Caco-2 (cell line): ENCODE measurements around the gene CTSL. TPM values are rescaled to one million over a fixed set of nuclear protein-coding genes. Genes with fewer than 3 reads are reported as not detected.

Source experiments
- BruUV-seq: library from RNA; stranded (reverse); fragments of 400-500 nt; replicated peaks from 2 replicates; lab custom pipeline; 2021; lab: Mats Ljungman, UMichigan
- CTCF ChIA-PET: fragments of 300-600 bp; sonication (Branson Sonifier 250); formaldehyde crosslinking; loops from one replicate; lab custom pipeline; 2022; ENCODE audit warnings: antibody characterized with exemption; lab: Charles Lee
- POLR2A ChIA-PET: fragments of 300-600 bp; sonication (Branson Sonifier 250); formaldehyde crosslinking; loops from one replicate; lab custom pipeline; 2022; ENCODE audit warnings: antibody characterized with exemption; lab: Charles Lee
- DNase-seq, 2 experiments: peaks; one replicate each; pipeline versions ENCODE4 v3.0.0 to v3.0.0-alpha.2; 2020 to 2022
- H3K27me3 ChIP-seq: replicated peaks from 2 replicates; pipeline ENCODE4 v1.6.0; 2011; ENCODE audit warnings: low read length; ENCODE audit not compliant: control insufficient read depth, insufficient read depth
- H3K36me3 ChIP-seq: 2 replicates; pipeline ENCODE4 v1.5.1; 2011; ENCODE audit warnings: low read length; ENCODE audit not compliant: control insufficient read depth, insufficient read depth
- H3K4me1 ChIP-seq: fragments of 250-450 bp; sonication (Bioruptor Pico); 2 replicates; pipeline ENCODE4 v1.5.1; 2020; ENCODE audit warnings: mild to moderate bottlenecking
- H3K4me3 ChIP-seq: 2 replicates; pipeline ENCODE4 v1.5.1; 2011; ENCODE audit warnings: low read depth, mild to moderate bottlenecking, control low read depth, low read length
- H3K9me3 ChIP-seq: fragments of 250-450 bp; sonication (Bioruptor Pico); 2 replicates; pipeline ENCODE4 v1.5.1; 2020; ENCODE audit warnings: mild to moderate bottlenecking, moderate library complexity
- H3K27ac Mint-ChIP-seq: one replicate; pipeline ENCODE4 v1.8.0; 2022; ENCODE audit warnings: mixed read lengths; ENCODE audit not compliant: unreplicated experiment
- H3K27me3 Mint-ChIP-seq: one replicate; pipeline ENCODE4 v1.8.0; 2022; ENCODE audit warnings: mixed read lengths; ENCODE audit not compliant: insufficient read depth, unreplicated experiment
- H3K36me3 Mint-ChIP-seq: one replicate; pipeline ENCODE4 v1.8.0; 2022; ENCODE audit warnings: mild to moderate bottlenecking, mixed read lengths; ENCODE audit not compliant: insufficient read depth, unreplicated experiment
- H3K4me1 Mint-ChIP-seq: one replicate; pipeline ENCODE4 v1.8.0; 2022; ENCODE audit warnings: low read depth, mixed read lengths; ENCODE audit not compliant: unreplicated experiment
- H3K4me3 Mint-ChIP-seq: one replicate; pipeline ENCODE4 v1.8.0; 2022; ENCODE audit warnings: mild to moderate bottlenecking, moderate library complexity, mixed read lengths; ENCODE audit not compliant: unreplicated experiment
- H3K9me3 Mint-ChIP-seq: one replicate; pipeline ENCODE4 v1.8.0; 2022; ENCODE audit warnings: mixed read lengths; ENCODE audit not compliant: unreplicated experiment
- intact Hi-C: fragments of 100-400 bp; cut with micrococcal nuclease; formaldehyde crosslinking; loops from one replicate; pipeline ENCODE4 v1.10.0; 2022; ENCODE audit not compliant: unreplicated experiment
- total RNA-seq: library from RNA; stranded (reverse); gene quantifications from 2 replicates; pipeline ENCODE4 v1.2.3, GENCODE V29; 2022
- TF ChIP-seq, protein P1 (sequence below), 2 experiments: fragments of 200-600 bp in 1 of 2; IDR thresholded peaks; 1 replicate in 1 of 2; 2 replicates in 1 of 2; pipeline versions ENCODE4 v1.5.1 to v1.8.0; 2011 to 2022; ENCODE audit warnings: antibody characterized with exemption in 1 of 2, control low read depth in 1 of 2, inconsistent platforms in 1 of 2, low read depth in 1 of 2, low read length in 1 of 2, mild to moderate bottlenecking in 1 of 2, moderate library complexity in 1 of 2; ENCODE audit not compliant: insufficient read depth in 1 of 2, severe bottlenecking in 1 of 2, unreplicated experiment in 1 of 2

The CTSL gene
- total RNA-seq, 1 experiment from 2014 or later, result 50.1 TPM

DNA sequence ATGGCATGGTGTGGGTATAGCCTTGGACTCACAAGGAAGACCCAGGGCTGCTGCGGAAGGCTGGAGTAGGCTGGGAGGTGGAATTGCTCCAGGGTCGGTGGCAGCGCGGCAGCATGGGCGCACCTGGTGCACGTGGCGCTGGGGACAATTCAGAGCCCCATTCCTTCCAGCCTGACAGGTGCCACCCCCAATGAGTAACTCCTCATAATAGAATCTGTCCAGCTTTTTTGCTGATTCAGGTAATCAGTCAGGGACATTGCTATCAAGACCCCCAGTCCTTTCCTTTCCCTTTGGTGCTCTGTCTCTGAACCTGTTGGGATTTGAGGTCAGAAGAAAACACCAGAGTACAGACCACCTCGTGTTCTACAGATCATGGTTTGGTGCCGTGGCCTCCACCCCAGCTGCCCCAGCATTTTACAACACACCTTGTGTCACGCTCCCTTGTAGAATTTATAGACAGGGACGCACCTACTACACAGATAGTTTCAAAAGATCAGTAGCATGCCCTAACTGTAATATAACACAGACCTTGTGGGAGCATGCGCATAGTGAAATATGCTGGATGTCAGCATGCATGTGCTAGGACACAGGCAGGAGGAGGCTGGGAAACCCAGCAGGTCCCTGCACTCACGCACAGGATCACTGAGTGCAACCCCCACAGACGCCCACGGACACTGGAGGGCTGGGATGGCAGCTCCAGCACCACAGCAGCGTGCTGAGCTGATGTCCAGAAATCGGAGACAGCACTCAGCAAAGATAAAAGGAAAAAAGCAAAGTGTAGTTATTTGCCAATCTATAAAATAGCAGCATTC is 47.9 kb upstream of the CTSL start:
- no peaks in the 10 kb centered on the region for H3K27me3 Mint-ChIP-seq
- H3K27ac Mint-ChIP-seq, result peak overlapping the region; percentile 39
- BruUV-seq, result no TSS peak
- no peaks in the 10 kb centered on the region for H3K4me1 ChIP-seq
- POLR2A ChIA-PET, result no interaction called here
- no peaks in the 10 kb centered on the region for H3K36me3 ChIP-seq
- TF ChIP-seq, protein P1, sequence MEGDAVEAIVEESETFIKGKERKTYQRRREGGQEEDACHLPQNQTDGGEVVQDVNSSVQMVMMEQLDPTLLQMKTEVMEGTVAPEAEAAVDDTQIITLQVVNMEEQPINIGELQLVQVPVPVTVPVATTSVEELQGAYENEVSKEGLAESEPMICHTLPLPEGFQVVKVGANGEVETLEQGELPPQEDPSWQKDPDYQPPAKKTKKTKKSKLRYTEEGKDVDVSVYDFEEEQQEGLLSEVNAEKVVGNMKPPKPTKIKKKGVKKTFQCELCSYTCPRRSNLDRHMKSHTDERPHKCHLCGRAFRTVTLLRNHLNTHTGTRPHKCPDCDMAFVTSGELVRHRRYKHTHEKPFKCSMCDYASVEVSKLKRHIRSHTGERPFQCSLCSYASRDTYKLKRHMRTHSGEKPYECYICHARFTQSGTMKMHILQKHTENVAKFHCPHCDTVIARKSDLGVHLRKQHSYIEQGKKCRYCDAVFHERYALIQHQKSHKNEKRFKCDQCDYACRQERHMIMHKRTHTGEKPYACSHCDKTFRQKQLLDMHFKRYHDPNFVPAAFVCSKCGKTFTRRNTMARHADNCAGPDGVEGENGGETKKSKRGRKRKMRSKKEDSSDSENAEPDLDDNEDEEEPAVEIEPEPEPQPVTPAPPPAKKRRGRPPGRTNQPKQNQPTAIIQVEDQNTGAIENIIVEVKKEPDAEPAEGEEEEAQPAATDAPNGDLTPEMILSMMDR (IDR thresholded peaks at IDR 0.05; ENCODE audit: insufficient read depth in 1 of 2, low read depth in 1 of 2, low read length in 1 of 2, severe bottlenecking in 1 of 2, unreplicated experiment in 1 of 2), result no peak
- no peaks in the 10 kb centered on the region for H3K27me3 ChIP-seq
- intact Hi-C loops, result loop anchor here (2.0 kb wide), 1 partner anchor 135 kb away; no protein-coding TSS in a partner anchor
- H3K4me3 ChIP-seq, result no peak overlapping the region
- H3K9me3 Mint-ChIP-seq, result no peaks in the 10 kb centered on the region
- no peaks in the 10 kb centered on the region for H3K4me1 Mint-ChIP-seq
- no peak for DNase-seq
- H3K9me3 ChIP-seq, result no peaks in the 10 kb centered on the region
- CTCF ChIA-PET, result no interaction called here
- H3K36me3 Mint-ChIP-seq, result peaks cover 26% of the 10 kb centered on the region
- H3K4me3 Mint-ChIP-seq, result no peak overlapping the region

DNA sequence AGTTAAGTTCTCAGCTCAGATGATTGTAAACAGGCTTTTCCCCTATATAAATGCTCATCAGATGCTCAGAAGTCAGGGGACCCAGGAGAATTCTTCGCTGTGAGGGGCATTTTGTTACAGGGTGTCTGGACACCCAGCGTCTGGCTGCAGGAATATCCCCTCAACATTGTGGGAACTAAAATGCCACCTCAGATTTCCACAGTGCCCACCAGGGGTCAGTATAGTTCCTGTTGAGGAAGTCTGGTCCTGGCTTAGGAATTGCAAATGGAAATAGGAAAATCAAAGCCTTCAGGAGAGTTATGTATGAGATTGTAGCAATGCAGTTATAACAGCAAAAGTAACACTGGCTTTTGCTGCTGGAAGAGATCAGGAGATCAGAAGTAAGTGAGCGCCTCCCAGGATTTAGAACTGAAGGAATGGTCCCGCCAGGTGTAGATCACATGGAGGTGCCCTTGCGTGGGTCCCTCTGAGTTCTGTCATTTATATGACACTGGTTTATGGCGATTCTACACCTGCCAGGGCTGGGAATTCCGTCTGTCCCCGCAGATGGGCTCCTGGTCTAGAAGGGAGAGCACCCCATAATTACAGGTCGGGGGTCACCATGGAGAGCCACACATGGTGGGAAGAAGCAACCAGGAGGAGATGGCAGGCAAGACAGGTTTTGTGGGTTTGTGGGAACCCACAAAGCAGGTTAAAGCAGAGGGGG is 47.1 kb upstream of the CTSL start:
- BruUV-seq, result no TSS peak
- no peak overlapping the region for H3K4me3 ChIP-seq
- ChIA-PET CTCF (no interaction called here), POLR2A (no interaction called here)
- no peaks in the 10 kb centered on the region; the same call in 1 of the 2 replicates for H3K36me3 ChIP-seq
- DNase-seq, result peak; percentile 46 to 63
- H3K4me1 Mint-ChIP-seq, result no peaks in the 10 kb centered on the region
- peaks cover 21% of the 10 kb centered on the region for H3K36me3 Mint-ChIP-seq
- no peaks in the 10 kb centered on the region for H3K9me3 ChIP-seq
- no peaks in the 10 kb centered on the region for H3K9me3 Mint-ChIP-seq
- intact Hi-C loops, result loop anchor here (2.0 kb wide), 1 partner anchor 134 kb away; no protein-coding TSS in a partner anchor
- H3K4me3 Mint-ChIP-seq, result no peak overlapping the region
- TF ChIP-seq, protein P1 (IDR thresholded peaks at IDR 0.05; ENCODE audit: insufficient read depth in 1 of 2, low read depth in 1 of 2, low read length in 1 of 2, severe bottlenecking in 1 of 2, unreplicated experiment in 1 of 2), result peak; percentile 52 to 66
- H3K27me3 Mint-ChIP-seq, result no peaks in the 10 kb centered on the region
- no peak overlapping the region for H3K27ac Mint-ChIP-seq
- no peaks in the 10 kb centered on the region for H3K4me1 ChIP-seq
- no peaks in the 10 kb centered on the region for H3K27me3 ChIP-seq

DNA sequence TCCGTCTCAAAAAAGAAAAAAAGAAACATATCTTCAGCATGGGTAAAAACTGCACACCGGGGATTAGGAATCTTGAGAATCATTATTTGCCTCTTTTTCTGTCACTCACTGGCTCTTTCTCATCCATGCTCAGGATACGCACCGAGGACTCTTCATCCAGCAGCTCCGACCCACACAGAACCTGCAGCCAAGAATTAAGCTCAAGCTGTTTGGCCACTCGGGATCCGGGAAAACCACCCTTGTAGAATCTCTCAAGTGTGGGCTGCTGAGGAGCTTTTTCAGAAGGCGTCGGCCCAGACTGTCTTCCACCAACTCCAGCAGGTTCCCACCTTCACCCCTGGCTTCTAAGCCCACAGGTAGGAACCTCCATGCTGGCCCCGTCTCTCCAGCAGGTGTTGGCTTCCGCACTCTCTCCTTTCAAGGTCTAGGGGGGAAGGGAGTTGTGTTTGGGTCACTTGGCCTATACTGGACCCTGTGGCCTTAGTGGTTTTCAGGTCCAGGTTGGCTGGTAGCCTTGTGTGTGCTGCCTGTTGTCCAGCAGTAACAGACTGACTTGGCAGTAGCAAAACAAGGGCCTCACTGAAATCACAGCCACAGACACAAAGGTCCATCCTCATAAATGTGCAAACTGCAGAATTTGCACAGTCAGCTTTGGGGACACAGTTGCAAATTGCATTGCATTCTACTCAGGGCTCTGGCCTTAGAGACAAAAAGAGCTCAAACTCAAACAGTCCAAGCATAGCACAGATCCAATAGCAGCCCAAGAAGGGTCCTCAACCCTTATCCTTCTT is 44.5 kb upstream of the CTSL start:
- Mint-ChIP-seq H3K4me1 (no peaks in the 10 kb centered on the region), H3K4me3 (no peak overlapping the region), H3K27me3 (no peaks in the 10 kb centered on the region), H3K36me3 (peaks cover 28% of the 10 kb centered on the region), H3K9me3 (no peaks in the 10 kb centered on the region), H3K27ac (no peak overlapping the region)
- CTCF ChIA-PET, result no interaction called here
- H3K36me3 ChIP-seq, result no peaks in the 10 kb centered on the region; the same call in 1 of the 2 replicates
- TF ChIP-seq, protein P1 (IDR thresholded peaks at IDR 0.05; ENCODE audit: insufficient read depth in 1 of 2, low read depth in 1 of 2, low read length in 1 of 2, severe bottlenecking in 1 of 2, unreplicated experiment in 1 of 2), result no peak
- H3K4me1 ChIP-seq, result no peaks in the 10 kb centered on the region
- BruUV-seq, result no TSS peak
- no peak for DNase-seq
- intact Hi-C loops, result loop anchor here (5.0 kb wide), 1 partner anchor 46 kb away; the partner anchor contains the start of gene CTSL
- POLR2A ChIA-PET, result no interaction called here
- no peaks in the 10 kb centered on the region for H3K9me3 ChIP-seq
- H3K4me3 ChIP-seq, result no peak overlapping the region
- H3K27me3 ChIP-seq, result no peaks in the 10 kb centered on the region
